Neural cell (in vitro differentiated cells): ENCODE results near the gene C10orf105. TPM values are rescaled to one million over a fixed set of nuclear protein-coding genes. Genes with fewer than 3 reads are reported as not detected.

ENCODE experiments used
- H2AFZ ChIP-seq: fragments of 200-600, 300-800 bp; sonication (generic), shearing (Covaris generic); 2 replicates; pipeline ENCODE4 v1.6.0; 2014; ENCODE audit warnings: low read depth, mild to moderate bottlenecking, antibody characterized with exemption, low read length, moderate library complexity
- H3F3A ChIP-seq: fragments of 200-600 bp; shearing (Covaris generic); 2 replicates; pipeline ENCODE4 v1.6.1; 2016; ENCODE audit warnings: mild to moderate bottlenecking, moderate library complexity, mixed read lengths, antibody characterized with exemption, low read length; ENCODE audit not compliant: insufficient read depth, poor library complexity, severe bottlenecking
- H3K27ac ChIP-seq: fragments of 200-600, 300-800 bp; sonication (generic), shearing (Covaris generic); 2 replicates; pipeline ENCODE4 v1.5.1; 2014; ENCODE audit warnings: mild to moderate bottlenecking, low read length, moderate library complexity
- H3K27me3 ChIP-seq: fragments of 300-800, 200-600 bp; sonication (generic), shearing (Covaris generic); 2 replicates; pipeline ENCODE4 v1.6.0; 2014; ENCODE audit warnings: mild to moderate bottlenecking, low read depth, low read length, moderate library complexity; ENCODE audit not compliant: insufficient read depth
- H3K36me3 ChIP-seq: fragments of 300-800, 200-600 bp; sonication (generic), shearing (Covaris generic); 2 replicates; pipeline ENCODE4 v1.5.1; 2014; ENCODE audit warnings: mild to moderate bottlenecking, antibody characterized with exemption, low read length, moderate library complexity; ENCODE audit not compliant: insufficient read depth
- H3K4me2 ChIP-seq: fragments of 300-800, 200-600 bp; sonication (generic), shearing (Covaris generic); 2 replicates; pipeline ENCODE4 v1.6.0; 2014; ENCODE audit warnings: mild to moderate bottlenecking, low read length
- H3K4me3 ChIP-seq: fragments of 300-800, 200-600 bp; sonication (generic), shearing (Covaris generic); 2 replicates; pipeline ENCODE4 v1.5.1; 2014; ENCODE audit warnings: mild to moderate bottlenecking, low read length, moderate library complexity
- H3K79me2 ChIP-seq: fragments of 200-600 bp; shearing (Covaris generic); replicated peaks from 2 replicates; pipeline ENCODE4 v1.6.0; 2014; ENCODE audit warnings: mild to moderate bottlenecking, low read length, moderate library complexity; ENCODE audit not compliant: insufficient read depth
- H3K9ac ChIP-seq: fragments of 300-800, 200-600 bp; sonication (generic), shearing (Covaris generic); 2 replicates; pipeline ENCODE4 v1.6.1; 2016; ENCODE audit warnings: mild to moderate bottlenecking, low read length, mixed read lengths
- H3K9me2 ChIP-seq: fragments of 200-600 bp; shearing (Covaris generic); 2 replicates; pipeline ENCODE4 v1.6.1; 2016; ENCODE audit warnings: mild to moderate bottlenecking, low read length, mixed read lengths; ENCODE audit not compliant: insufficient read depth
- H3K9me3 ChIP-seq: fragments of 200-600, 300-800 bp; sonication (generic), shearing (Covaris generic); 2 replicates; pipeline ENCODE4 v1.6.1; 2016; ENCODE audit warnings: mild to moderate bottlenecking, mixed run types, low read length, moderate library complexity, mixed read lengths
- H4K20me1 ChIP-seq: fragments of 200-600 bp; shearing (Covaris generic); 2 replicates; pipeline ENCODE4 v1.6.1; 2016; ENCODE audit warnings: mild to moderate bottlenecking, mixed run types; ENCODE audit not compliant: insufficient read depth
- EP300 ChIP-seq: fragments of 450-650 bp; conservative IDR thresholded peaks from 2 replicates; pipeline ENCODE4 v1.6.1; 2014; ENCODE audit warnings: antibody characterized with exemption, mild to moderate bottlenecking, moderate library complexity; ENCODE audit not compliant: poor library complexity, severe bottlenecking
- EZH2 ChIP-seq: fragments of 200-600, 300-800 bp; shearing (Covaris generic), sonication (generic); IDR thresholded peaks from 2 replicates; pipeline ENCODE4 v1.6.1; 2014; ENCODE audit warnings: antibody characterized with exemption, low read length, borderline replicate concordance, mild to moderate bottlenecking; ENCODE audit not compliant: insufficient read depth, poor library complexity, severe bottlenecking
- MXI1 ChIP-seq: fragments of 450-650 bp; conservative IDR thresholded peaks from 2 replicates; pipeline ENCODE4 v1.6.1; 2014; ENCODE audit warnings: antibody characterized with exemption, mild to moderate bottlenecking; ENCODE audit not compliant: poor library complexity, severe bottlenecking
- POLR2AphosphoS5 ChIP-seq: IDR thresholded peaks from 2 replicates; pipeline ENCODE4 v1.6.1; 2012
- RAD21 ChIP-seq: fragments of 450-650 bp; conservative IDR thresholded peaks from 2 replicates; pipeline ENCODE4 v1.6.1; 2014; ENCODE audit warnings: antibody characterized with exemption, mild to moderate bottlenecking, moderate library complexity
- TAF1 ChIP-seq: IDR thresholded peaks from 2 replicates; pipeline ENCODE4 v1.6.1; 2012; ENCODE audit warnings: low read depth
- polyA plus RNA-seq: library from polyadenylated mRNA; depleted of rRNA; stranded (reverse); fragments of >200 nt; gene quantifications from 2 replicates; pipeline ENCODE4 v1.2.3, GENCODE V29; 2014
- TF ChIP-seq, protein P1 (sequence below): IDR thresholded peaks from 2 replicates; pipeline ENCODE4 v1.6.1; 2012; ENCODE audit warnings: borderline replicate concordance
- TF ChIP-seq, protein P2 (sequence below): fragments of 450-650 bp; IDR thresholded peaks from 2 replicates; pipeline ENCODE4 v1.5.1; 2014; ENCODE audit warnings: antibody characterized with exemption, mild to moderate bottlenecking, moderate library complexity; ENCODE audit not compliant: poor library complexity, severe bottlenecking

Gene C10orf105
- polyA plus RNA-seq, 1 donor from 2014 or later = 0.11 TPM

DNA sequence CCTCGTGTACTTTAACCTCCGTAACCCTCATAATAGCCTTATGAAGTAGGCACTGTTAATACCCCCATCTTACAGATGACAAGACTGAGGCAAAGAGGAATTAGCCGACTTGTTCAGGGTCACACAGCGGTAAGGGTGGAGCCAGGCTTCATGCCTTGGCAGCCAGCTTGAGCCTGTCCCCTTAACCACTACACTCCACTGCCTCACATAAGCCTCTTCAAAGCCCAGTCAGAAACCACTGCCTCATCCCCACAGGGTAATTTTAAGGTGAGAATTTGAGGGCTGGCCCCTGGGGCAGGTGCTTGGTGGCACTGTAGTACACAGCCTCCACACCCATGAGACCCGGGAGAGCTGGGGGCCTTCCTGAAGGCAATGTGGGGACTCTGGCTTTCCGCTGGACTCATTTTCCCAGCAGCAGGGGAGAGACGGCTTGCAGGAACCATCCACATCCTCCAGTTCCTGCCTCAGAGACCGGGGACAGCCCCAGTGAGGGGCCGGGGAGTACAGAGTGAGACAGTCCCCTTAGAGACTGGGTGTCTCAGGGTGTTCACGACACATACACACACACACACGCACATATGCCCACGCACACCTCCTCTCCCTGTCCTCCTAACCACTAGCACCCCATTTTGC, 7.6 kb upstream of the C10orf105 start:
- no peak overlapping the region for H3K4me2 ChIP-seq

DNA sequence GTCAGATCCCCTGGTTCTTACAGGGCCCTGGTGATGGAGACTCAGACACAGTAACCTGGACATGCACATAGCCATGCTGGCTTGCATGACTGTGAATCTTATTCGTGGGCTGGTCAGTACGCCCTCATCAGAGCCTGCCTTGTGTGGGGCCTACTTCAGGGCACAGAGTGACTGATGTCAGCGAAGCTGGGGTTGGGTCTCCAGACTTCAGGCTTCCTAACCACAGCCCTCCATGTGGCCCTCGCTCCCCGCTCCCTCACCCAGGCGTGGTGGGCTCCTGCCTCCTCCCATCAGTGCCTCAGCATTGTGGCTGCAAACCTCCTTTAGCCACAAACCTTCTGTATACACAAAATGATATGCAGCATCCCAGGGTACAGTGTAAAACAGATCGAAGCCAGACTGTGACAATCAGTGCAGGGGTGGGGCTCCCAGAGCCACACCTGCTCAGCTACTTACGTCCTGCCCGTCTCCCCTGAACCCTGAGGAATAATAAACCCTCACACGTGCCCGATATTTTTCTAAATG, 7.1 kb upstream of the C10orf105 start:
- Histone ChIP-seq H3K9me2 (no peaks in the 10 kb centered on the region), H3K9ac (no peak overlapping the region), H3K36me3 (no peaks in the 10 kb centered on the region), H4K20me1 (no peaks in the 10 kb centered on the region), H3K4me3 (no peak overlapping the region), H3K27ac (no peak overlapping the region), H3K27me3 (no peaks in the 10 kb centered on the region), H2AFZ (no peak overlapping the region), H3K79me2 (no peaks in the 10 kb centered on the region), H3K9me3 (no peaks in the 10 kb centered on the region), H3F3A (no peaks in the 10 kb centered on the region), H3K4me2 (no peak overlapping the region)
- TF ChIP-seq, protein P1, sequence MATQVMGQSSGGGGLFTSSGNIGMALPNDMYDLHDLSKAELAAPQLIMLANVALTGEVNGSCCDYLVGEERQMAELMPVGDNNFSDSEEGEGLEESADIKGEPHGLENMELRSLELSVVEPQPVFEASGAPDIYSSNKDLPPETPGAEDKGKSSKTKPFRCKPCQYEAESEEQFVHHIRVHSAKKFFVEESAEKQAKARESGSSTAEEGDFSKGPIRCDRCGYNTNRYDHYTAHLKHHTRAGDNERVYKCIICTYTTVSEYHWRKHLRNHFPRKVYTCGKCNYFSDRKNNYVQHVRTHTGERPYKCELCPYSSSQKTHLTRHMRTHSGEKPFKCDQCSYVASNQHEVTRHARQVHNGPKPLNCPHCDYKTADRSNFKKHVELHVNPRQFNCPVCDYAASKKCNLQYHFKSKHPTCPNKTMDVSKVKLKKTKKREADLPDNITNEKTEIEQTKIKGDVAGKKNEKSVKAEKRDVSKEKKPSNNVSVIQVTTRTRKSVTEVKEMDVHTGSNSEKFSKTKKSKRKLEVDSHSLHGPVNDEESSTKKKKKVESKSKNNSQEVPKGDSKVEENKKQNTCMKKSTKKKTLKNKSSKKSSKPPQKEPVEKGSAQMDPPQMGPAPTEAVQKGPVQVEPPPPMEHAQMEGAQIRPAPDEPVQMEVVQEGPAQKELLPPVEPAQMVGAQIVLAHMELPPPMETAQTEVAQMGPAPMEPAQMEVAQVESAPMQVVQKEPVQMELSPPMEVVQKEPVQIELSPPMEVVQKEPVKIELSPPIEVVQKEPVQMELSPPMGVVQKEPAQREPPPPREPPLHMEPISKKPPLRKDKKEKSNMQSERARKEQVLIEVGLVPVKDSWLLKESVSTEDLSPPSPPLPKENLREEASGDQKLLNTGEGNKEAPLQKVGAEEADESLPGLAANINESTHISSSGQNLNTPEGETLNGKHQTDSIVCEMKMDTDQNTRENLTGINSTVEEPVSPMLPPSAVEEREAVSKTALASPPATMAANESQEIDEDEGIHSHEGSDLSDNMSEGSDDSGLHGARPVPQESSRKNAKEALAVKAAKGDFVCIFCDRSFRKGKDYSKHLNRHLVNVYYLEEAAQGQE = no peak
- TF ChIP-seq TAF1 (no peak), RAD21 (no peak), EP300 (no peak), EZH2 (no peak)
- TF ChIP-seq, protein P2, sequence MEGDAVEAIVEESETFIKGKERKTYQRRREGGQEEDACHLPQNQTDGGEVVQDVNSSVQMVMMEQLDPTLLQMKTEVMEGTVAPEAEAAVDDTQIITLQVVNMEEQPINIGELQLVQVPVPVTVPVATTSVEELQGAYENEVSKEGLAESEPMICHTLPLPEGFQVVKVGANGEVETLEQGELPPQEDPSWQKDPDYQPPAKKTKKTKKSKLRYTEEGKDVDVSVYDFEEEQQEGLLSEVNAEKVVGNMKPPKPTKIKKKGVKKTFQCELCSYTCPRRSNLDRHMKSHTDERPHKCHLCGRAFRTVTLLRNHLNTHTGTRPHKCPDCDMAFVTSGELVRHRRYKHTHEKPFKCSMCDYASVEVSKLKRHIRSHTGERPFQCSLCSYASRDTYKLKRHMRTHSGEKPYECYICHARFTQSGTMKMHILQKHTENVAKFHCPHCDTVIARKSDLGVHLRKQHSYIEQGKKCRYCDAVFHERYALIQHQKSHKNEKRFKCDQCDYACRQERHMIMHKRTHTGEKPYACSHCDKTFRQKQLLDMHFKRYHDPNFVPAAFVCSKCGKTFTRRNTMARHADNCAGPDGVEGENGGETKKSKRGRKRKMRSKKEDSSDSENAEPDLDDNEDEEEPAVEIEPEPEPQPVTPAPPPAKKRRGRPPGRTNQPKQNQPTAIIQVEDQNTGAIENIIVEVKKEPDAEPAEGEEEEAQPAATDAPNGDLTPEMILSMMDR = no peak

More for the DNA sequence above, 7.6 kb upstream of the C10orf105 start:
- no peak overlapping the region for H3K27ac ChIP-seq
- no peaks in the 10 kb centered on the region for H3K27me3 ChIP-seq
- no peaks in the 10 kb centered on the region for H3K9me3 ChIP-seq
- H3K79me2 ChIP-seq = no peaks in the 10 kb centered on the region
- no peak overlapping the region for H3K9ac ChIP-seq
- H3K9me2 ChIP-seq = no peaks in the 10 kb centered on the region
- no peaks in the 10 kb centered on the region for H4K20me1 ChIP-seq
- H2AFZ ChIP-seq = no peak overlapping the region
- H3K4me3 ChIP-seq = no peak overlapping the region
- no peaks in the 10 kb centered on the region for H3K36me3 ChIP-seq
- no peaks in the 10 kb centered on the region for H3F3A ChIP-seq
- TF ChIP-seq, protein P1 = no peak
- no peak for TF ChIP-seq EP300
- no peak for TF ChIP-seq MXI1
- no peak for TF ChIP-seq RAD21
- no peak for TF ChIP-seq POLR2AphosphoS5
- TF ChIP-seq TAF1 = no peak
